CD4-positive, alpha-beta T cell treated with Interleukin-6 at 100 ng/mL for 8 hours (primary cell): ENCODE data around the gene CALD1.

Experiments
- DNase-seq: peaks from one replicate; pipeline ENCODE4 v3.0.0-alpha.2; 2020; ENCODE audit warnings: mixed read lengths, low spot score

Gene CALD1

GRCh38 chr7:134827436-134827835, 48.0 kb downstream of the CALD1 start:
- DNase-seq: no peak

DNA sequence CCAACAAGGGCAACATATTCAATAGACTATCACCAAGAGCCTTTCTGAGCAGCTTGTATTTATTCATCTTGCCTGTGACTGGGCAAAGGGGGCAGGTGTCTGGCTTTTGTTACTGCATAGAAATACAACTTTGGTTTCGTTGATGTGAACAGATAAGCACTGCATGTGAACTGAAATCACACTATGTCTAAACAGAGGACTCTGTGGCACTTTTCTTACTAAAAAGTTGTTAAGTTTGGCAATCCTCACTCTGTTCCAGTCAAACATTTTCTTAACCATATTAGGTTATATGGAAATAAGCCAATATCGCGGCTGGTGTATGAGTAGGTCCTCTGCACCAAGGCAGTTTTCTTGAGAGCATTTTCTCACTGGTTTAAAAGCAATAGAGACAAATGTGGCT, 48.5 kb downstream of the CALD1 start:
- no peak for DNase-seq

GRCh38 chr7:134828361-134828760, 48.9 kb downstream of the CALD1 start:
- DNase-seq: no peak

DNA sequence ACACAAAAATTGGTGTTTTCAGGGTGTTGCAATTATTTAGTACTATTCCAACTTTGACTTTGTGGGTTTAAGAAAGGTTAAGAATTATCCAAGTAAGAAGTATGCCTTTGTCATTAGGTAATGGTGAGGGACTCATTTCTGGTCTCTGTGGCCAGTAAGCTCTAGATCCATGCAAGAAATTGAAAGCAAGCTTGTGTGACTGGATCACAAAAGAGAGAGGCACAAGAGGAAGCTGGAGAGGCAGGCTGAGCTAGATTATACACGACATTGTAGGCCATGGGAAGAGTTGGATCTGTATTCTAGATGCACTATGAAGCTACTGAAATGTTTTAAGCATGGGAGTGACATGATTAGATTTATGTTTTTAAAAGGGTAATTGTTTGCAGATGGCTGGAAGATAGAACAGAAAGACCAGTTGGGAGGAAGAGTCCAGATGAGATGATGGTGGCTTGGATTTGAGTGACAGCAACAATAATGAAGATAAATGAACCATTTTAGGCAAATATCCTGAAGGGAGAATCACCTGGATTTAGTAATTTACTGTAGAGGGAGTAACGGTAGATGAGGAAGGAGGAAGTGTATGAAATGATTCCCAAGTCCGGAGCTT, 50.0 kb downstream of the CALD1 start:
- DNase-seq: no peak

- no peak for DNase-seq
These were observed 52.4 kb downstream of the CALD1 start for GRCh38 chr7:134831862-134832261.

DNA sequence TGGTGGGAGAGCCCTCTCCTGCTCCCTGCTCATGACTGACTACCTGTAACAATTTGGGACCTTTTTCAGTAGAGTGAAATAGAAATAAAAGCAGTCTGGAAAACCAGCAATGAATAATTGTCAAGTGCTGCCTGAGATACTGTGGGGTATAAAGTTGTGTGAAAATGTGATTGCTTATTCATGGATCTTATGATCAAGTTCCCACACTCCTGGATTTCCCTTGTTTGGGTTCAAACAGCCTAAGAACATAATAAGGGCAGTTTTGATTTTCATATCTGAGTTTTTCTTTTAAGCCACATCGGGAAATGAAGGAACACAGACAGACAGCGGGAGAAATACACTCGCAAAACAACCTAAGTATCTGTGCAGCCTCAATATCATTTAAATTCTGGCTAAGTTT, 52.9 kb downstream of the CALD1 start:
- no peak for DNase-seq

DNA sequence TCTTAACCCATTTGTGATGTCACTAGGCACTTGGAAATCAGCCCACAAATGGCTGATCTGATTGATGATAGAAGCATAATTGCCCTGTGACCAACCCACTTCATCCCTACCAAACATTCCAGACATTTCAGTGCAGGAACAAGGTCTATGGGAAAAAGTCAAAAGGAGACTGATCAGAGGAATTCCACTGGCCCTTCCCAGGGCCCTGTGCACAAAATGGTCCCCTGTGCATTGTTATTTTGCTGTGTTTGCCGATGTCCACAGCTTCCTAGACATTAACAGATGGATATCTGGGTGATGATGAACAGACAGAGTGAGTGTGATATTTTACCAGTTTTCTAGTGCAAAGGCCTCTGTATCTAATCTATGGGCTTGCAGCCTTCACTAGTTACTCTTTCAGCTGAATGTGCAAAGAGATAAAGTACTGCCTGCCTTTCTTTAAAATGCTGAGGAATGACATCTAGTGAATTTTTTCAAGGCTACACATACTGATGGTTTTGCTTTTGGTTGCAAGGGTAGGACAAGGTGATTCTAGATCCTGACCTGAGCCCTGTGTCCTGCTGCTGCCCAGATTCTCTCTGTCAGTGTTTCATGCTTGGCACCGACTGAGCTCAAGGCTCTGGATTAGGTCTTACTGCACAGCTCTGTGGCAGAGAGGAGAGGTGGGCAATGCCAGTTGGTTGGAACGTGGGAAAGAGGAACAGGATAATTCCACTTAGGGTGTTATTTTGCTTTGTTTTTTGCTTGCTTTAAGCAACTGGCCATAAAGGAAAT, 55.4 kb downstream of the CALD1 start:
- DNase-seq: no peak

DNA sequence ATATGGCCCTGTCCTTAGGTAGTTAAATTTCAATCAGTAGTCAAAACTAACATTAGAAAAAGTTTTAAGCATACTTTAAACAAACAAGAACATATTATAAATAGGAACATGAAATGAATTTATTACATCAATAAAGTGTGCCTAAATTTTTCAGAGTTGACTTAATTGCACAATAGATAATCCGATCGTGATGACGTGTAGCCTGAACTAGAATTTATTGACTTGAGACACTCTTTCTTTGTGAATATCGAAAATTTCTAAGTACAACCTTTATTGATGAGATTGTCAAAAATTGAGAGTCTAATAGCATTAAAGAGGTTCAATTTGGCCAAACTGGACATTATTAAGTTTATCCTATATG, 56.0 kb downstream of the CALD1 start:
- DNase-seq: no peak

GRCh38 chr7:134836447-134836846, 57.0 kb downstream of the CALD1 start:
- no peak for DNase-seq

- DNase-seq: no peak
These were observed 59.9 kb downstream of the CALD1 start for GRCh38 chr7:134839298-134839697.

- DNase-seq: no peak
These were observed 62.6 kb downstream of the CALD1 start for GRCh38 chr7:134842062-134842461.

DNA sequence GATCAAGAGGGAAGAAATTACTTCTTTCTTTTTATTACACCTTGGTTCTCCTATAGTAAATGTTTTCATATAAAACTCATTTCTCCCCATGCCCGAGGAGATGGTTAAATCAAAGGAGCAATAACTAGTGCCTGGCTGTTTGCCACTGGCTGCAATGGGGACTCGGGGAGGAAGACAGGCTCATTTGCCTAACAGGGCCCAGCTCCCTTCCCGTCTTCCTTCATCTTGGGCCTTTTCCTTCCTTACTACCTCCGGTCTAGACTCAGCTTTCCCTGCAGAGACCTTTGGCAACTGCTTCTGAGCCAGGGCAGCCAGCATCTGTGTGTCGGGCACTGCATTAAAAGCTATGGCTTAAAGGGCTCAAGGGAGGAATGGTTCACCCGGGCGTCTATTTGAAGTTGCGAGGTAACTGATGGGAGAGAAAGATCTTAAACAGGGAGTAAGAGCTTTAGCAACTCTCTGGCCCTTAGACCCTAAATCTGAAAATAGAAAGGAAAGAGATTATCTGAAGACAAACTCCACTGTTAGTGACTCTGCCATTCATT, 63.5 kb downstream of the CALD1 start:
- no peak for DNase-seq

DNA sequence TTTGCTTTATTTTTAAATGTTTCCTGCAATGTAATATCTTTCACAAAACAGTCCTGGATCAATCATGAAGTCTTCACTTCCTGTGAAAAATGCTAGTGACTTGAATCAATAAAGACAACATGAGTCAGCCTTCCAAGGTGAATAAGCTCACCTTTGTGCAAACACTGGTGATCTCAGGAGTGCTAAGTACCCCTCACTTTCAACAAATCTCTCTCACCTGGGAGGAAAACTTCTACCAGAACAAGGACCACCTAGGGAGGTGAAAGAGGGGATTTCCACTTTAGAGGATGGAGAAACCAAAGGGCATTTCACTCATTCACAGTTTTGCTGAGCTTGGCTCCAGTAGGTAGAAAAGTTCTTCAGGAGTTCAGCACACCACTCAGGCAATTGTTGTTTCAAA, 64.8 kb downstream of the CALD1 start:
- no peak for DNase-seq

DNA sequence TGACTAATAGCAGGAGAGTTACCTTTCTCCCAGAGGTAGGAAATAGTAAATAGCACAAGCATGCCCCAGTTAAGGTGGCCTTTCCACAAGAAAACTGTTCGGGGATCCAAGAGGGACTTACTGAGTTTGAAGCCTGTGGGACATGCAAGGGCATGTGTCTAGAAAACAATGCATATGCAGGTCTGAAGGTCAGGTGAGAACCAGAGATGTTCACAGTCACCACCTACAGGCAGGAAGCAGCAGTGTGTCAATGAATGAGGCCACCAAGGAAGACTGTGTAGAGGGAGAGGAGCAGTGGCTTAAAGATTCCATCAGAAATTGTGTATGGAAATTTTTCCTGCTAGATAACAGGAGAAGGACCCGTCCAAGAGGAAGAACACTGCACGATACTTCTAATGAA, 66.0 kb downstream of the CALD1 start:
- DNase-seq: no peak

GRCh38 chr7:134847851-134848588, 68.6 kb downstream of the CALD1 start:
- DNase-seq: no peak

GRCh38 chr7:134850066-134850465, 70.6 kb downstream of the CALD1 start:
- DNase-seq: no peak

DNA sequence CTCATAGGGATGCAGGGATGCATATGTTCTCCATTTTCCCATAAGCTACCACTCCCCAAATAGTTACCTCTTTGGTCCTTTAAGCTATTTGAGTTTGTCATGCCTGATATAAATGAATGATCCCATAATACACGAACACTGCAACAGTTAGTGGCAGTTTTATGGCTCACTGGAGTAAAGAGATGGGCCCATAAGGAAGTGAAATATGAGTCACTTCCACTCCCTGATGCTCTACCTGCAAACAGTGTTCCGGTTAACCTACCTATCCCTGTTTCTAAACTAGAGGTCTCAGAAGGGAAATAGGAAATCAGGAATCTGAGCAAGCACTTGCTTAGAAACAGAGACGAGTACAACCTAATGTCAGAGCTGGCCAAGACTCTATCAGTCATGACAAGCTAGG, 71.7 kb downstream of the CALD1 start:
- no peak for DNase-seq

- no peak for DNase-seq
These were observed 73.2 kb downstream of the CALD1 start for GRCh38 chr7:134852625-134853024.

DNA sequence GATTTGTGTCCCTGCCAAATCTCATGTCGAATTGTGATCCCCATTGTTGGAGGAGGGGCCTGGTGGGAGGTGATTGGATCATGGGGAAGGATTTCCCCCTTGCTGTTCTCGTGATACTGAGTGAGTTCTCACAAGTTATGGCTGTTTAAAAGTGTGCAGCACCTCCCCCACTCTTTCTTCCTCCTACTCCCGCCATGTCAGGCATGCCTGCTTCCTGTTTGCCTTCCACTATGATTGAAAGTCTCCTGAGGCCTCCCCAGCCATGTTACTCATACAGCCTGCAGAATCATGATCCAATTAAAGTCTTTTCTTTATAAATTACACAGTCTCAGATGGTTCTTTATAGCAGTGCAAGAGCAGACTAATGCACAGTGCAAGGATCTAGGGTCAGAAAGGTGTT, 75.4 kb downstream of the CALD1 start:
- DNase-seq: no peak

DNA sequence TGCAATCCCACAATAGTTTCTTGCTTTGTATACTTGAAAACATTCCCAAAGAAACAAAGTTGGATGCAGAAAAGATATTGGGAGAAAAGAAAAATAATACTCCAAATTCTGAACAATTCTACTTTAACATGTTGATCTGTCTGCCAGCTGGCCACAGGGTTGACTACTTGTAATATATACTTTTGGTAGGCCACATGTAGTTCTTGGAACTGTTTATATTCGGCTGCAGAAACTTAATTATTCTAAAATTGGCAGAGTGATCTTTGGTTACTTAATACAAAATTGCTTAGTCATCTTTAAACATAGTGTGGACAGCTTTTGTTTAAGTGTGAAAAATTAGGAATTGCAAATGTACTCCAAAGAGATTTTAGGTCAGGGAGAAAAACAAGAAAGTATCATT, 76.0 kb downstream of the CALD1 start:
- DNase-seq: no peak

DNA sequence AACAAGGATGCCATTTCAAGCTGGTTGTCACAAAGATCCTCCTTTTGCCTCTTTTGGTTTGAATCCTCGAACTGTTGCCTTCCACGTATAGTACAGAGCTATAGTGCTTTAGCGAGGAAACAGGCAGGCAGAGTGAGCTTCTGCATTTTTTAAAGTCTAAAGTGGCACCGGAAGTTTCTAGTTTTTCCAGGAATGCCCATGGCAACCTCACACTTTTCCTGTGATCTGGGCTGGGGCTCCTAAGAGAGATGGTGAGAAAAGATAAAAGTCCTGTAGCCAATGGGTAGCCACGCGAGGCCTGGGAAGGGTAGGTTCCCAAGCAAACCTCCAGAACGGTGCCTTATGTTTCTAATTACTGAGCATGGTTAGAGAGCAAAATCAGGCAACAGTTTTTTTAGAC, 76.7 kb downstream of the CALD1 start:
- DNase-seq: no peak

GRCh38 chr7:134856691-134857090, 77.3 kb downstream of the CALD1 start:
- no peak for DNase-seq

DNA sequence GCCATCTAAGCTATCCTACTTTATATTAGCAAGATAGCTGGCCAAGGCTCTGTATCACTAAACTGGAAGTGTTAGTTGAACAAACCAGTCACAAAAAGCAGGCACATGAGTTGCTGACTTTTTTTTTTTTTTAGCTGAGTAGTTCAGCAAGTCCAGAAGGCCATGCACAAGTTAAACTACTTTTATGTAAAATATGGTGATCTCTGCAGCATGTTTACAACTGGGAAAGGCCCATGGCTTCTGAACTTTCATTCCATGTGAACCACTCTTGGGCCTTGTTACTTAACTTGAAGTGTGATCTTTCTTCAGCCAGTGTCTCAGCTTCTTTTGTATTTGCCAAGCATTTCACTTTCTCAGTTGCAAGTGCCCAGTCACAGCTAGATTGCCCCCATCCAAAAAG, 78.5 kb downstream of the CALD1 start:
- no peak for DNase-seq
